BJ (cell line): ENCODE measurements around the gene HMCN1. TPM values are rescaled to one million over a fixed set of nuclear protein-coding genes. Genes with fewer than 3 reads are reported as not detected.

Experiments used
- CTCF ChIA-PET: fragments of 350-600 bp; formaldehyde crosslinking; extraction: SDS; loops from one replicate; lab custom pipeline; 2021; ENCODE audit warnings: antibody characterized with exemption, inconsistent platforms; lab: Yijun Ruan, JAX
- POLR2A ChIA-PET: fragments of 300-600 bp; sonication (Branson Sonifier 250); formaldehyde crosslinking; extraction: SDS; loops from one replicate; lab custom pipeline; 2021; ENCODE audit warnings: antibody characterized with exemption; lab: Charles Lee
- DNase-seq: peaks from one replicate; pipeline ENCODE4 v3.0.0-alpha.2; 2011; ENCODE audit warnings: low read depth
- H3K27me3 ChIP-seq: 2 replicates; pipeline ENCODE4 v1.6.0; 2011; ENCODE audit warnings: low read length; ENCODE audit not compliant: control insufficient read depth, insufficient read depth
- H3K36me3 ChIP-seq: 2 replicates; pipeline ENCODE4 v1.5.1; 2011; ENCODE audit warnings: low read length; ENCODE audit not compliant: control insufficient read depth, insufficient read depth
- H3K4me3 ChIP-seq: 2 replicates; pipeline ENCODE4 v1.5.1; 2011; ENCODE audit warnings: low read depth, mild to moderate bottlenecking, control low read depth, low read length
- CTCF ChIP-seq: IDR thresholded peaks from 2 replicates; pipeline ENCODE4 v1.5.1; 2011; ENCODE audit warnings: low read depth, mild to moderate bottlenecking, control low read depth, inconsistent platforms, low read length, moderate library complexity; ENCODE audit not compliant: insufficient read depth
- polyA plus RNA-seq: library from polyadenylated mRNA; depleted of rRNA; stranded (reverse); fragments of >200 nt; gene quantifications from 2 replicates; pipeline ENCODE4 v1.2.3, GENCODE V29; 2011

The HMCN1 gene
- polyA plus RNA-seq, 1 experiment: 13.3 TPM

DNA sequence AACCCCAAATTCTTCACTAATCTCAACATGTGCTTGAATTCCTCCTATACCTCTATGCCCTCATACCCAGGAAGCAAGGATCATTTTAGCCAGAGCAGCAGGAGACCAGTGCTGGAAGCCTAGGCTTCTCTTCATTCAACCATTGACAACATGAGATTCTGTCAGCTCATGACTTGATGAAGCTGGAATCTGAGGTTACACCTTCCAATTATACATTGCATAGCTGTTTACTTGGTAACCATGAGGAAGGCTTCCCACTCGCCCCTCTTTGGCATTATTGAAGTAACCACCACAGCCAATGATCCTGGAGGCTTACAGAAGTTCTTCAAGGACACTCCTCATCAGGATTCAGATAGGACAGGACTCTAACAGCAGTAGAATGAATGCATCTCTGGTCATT is 480.6 kb downstream of the HMCN1 start:
- ChIA-PET POLR2A (no interaction called here), CTCF (interaction anchor here (0.6 to 4.0 kb wide), 6 partner anchors 10 to 534 kb away, joined by 3 to 25 read pairs (median 12); no protein-coding TSS in a partner anchor)
- Histone ChIP-seq H3K27me3 (no peaks in the 10 kb centered on the region), H3K36me3 (no peaks in the 10 kb centered on the region), H3K4me3 (no peak overlapping the region)
- TF ChIP-seq CTCF: no peak
- DNase-seq: no peak

DNA sequence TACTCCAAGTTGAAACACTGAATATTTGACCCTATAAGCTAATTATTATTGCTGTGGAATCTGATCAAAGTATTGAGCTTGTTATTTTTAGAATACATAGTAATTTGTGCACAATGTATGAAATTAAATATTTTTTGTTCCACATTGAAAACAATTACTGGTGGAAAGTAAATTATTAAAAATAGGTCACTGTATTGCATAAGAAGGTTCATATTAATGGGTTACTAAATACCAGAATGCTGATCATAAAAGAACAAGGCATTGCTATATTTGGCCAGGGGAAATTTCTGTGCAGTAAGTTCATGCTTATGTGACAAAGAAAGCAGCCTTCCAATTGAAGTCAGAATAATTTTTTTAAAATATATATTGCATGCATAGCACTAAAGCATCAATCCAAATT is 481.4 kb downstream of the HMCN1 start:
- no peak overlapping the region for H3K4me3 ChIP-seq
- DNase-seq: no peak
- ChIA-PET POLR2A (no interaction called here), CTCF (interaction anchor here (1.0 to 4.0 kb wide), 4 partner anchors 14 to 497 kb away, joined by 3 to 22 read pairs (median 12); no protein-coding TSS in a partner anchor)
- no peaks in the 10 kb centered on the region for H3K27me3 ChIP-seq
- H3K36me3 ChIP-seq: no peaks in the 10 kb centered on the region
- no peak for TF ChIP-seq CTCF

DNA sequence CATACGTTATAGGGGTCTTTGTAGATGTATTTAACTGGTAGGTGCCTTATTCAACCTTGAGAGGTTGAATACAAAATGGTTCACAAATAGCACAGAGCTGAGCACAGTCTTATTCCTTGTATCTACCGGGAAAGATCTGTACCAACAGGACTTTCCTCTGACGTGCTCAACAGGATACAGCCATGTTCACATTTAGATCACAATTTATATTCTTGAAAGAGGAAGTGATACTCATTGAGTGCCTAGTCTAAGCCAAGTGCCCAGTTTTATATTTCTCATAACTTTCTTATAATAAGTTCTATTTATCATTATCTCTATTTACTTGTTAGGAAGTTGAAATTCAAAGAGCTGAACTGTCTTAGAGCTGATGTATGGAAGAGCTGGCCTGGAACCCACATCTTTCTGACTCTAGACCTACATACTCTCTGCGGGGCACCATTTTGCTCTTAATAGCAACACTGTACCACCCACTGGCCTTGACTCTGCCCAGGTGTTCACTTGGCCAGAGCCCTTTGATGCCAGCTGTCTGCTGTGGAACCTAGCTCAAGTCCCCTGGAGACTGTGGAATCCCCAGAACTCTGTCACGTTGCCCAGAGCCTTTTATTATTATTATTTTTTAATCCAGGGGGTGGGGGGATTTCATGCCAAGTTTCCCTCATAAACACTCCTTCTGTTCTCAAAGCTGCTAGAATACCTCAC is 484.6 kb downstream of the HMCN1 start:
- H3K4me3 ChIP-seq: no peak overlapping the region
- no peak for TF ChIP-seq CTCF
- ChIA-PET CTCF (interaction anchor here (0.9 to 1.3 kb wide), 2 partner anchors 10 to 498 kb away, joined by 5 read pairs; no protein-coding TSS in a partner anchor), POLR2A (no interaction called here)
- no peak for DNase-seq
- H3K27me3 ChIP-seq: no peaks in the 10 kb centered on the region
- no peaks in the 10 kb centered on the region for H3K36me3 ChIP-seq

DNA sequence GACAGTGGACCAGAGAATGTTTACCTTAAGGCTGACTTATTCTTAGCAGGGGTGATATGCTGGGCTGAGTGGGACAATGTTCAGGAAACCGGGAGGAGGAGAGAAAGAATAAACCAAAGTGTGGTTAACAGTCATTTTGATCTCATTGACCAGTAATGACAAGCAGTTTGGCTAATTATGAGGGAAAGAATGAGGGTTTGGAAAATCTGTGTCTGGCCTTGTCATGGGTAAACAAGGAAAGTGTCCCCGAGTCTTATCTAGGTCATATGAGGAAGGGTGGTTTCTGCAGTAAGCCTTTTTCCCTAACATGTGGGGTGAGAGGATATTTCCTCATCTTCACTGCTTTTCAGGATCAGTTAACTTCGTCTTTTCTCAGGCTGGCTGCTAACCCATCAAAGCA is 485.9 kb downstream of the HMCN1 start:
- Histone ChIP-seq H3K36me3 (no peaks in the 10 kb centered on the region), H3K4me3 (no peak overlapping the region), H3K27me3 (no peaks in the 10 kb centered on the region)
- no peak for TF ChIP-seq CTCF
- ChIA-PET POLR2A (no interaction called here), CTCF (no interaction called here)
- no peak for DNase-seq

DNA sequence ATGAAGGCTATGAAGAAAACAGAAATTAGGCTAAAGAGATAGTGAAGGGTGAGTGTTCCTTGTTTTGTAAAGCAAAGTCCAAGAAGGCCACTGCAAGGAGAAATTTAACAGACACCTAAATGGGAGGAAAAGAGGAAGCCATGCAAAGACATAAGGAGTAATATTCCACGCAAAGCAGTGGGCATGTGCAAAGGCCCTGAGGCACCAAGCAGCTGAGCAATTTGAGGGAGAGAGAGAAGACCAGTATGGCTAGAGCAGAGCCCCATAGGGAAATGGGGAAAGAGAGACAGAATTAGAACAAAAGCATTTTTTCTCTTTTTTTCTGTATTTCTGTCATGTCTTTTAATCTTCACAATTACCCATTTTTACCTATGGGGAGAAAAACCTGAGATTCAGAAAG is 486.7 kb downstream of the HMCN1 start:
- POLR2A ChIA-PET: no interaction called here
- no peaks in the 10 kb centered on the region for H3K27me3 ChIP-seq
- CTCF ChIA-PET: no interaction called here
- H3K36me3 ChIP-seq: no peaks in the 10 kb centered on the region
- no peak for DNase-seq
- H3K4me3 ChIP-seq: no peak overlapping the region
- TF ChIP-seq CTCF: no peak
